DOHH2 (cell line): Measurements from ENCODE around the gene PCDHA4.
"Not testable (repeated sequence)": the region's sequence is repeated elsewhere in the genome, so short reads cannot be mapped to it uniquely, and the experiment has no call there.

ENCODE experiments used
- H3F3A ChIP-seq: fragments of 200-600 bp; sonication (generic), shearing (Covaris generic); 2 replicates; pipeline ENCODE4 v1.6.0; 2016; ENCODE audit warnings: antibody characterized with exemption, mild to moderate bottlenecking; ENCODE audit not compliant: control insufficient read depth, insufficient read depth
- H3K27ac ChIP-seq: fragments of 200-600 bp; sonication (generic); 2 replicates; pipeline ENCODE4 v1.5.1; 2014; ENCODE audit warnings: low read depth, mild to moderate bottlenecking, low read length, moderate library complexity
- H3K27me3 ChIP-seq: fragments of 200-600 bp; sonication (generic); 2 replicates; pipeline ENCODE4 v1.6.1; 2014; ENCODE audit warnings: mild to moderate bottlenecking, low read length, mixed read lengths; ENCODE audit not compliant: control insufficient read depth
- H3K36me3 ChIP-seq: fragments of 200-600 bp; sonication (generic); 2 replicates; pipeline ENCODE4 v1.6.1; 2014; ENCODE audit warnings: mild to moderate bottlenecking, low read length, moderate library complexity, mixed read lengths; ENCODE audit not compliant: control insufficient read depth
- H3K4me1 ChIP-seq: fragments of 200-600 bp; sonication (generic); 2 replicates; pipeline ENCODE4 v1.6.1; 2014; ENCODE audit warnings: mild to moderate bottlenecking, low read length, mixed read lengths; ENCODE audit not compliant: control insufficient read depth
- H3K4me2 ChIP-seq: fragments of 200-600 bp; sonication (generic); 2 replicates; pipeline ENCODE4 v1.6.0; 2014; ENCODE audit warnings: mild to moderate bottlenecking, low read length, moderate library complexity
- H3K4me3 ChIP-seq: fragments of 200-600 bp; sonication (generic); 2 replicates; pipeline ENCODE4 v1.5.1; 2014; ENCODE audit warnings: mild to moderate bottlenecking, low read length, mixed read lengths
- H3K79me2 ChIP-seq: fragments of 200-600 bp; sonication (generic); 2 replicates; pipeline ENCODE4 v1.6.1; 2014; ENCODE audit warnings: mild to moderate bottlenecking, low read length, mixed read lengths; ENCODE audit not compliant: control insufficient read depth
- H3K9me2 ChIP-seq: fragments of 200-600 bp; sonication (generic); replicated peaks from 2 replicates; pipeline ENCODE4 v1.6.1; 2014; ENCODE audit warnings: mild to moderate bottlenecking, low read length, mixed read lengths; ENCODE audit not compliant: control insufficient read depth
- H3K9me3 ChIP-seq: fragments of 200-600 bp; sonication (generic); 2 replicates; pipeline ENCODE4 v1.6.1; 2014; ENCODE audit warnings: antibody characterized with exemption, low read length, mixed read lengths; ENCODE audit not compliant: control insufficient read depth, insufficient read depth
- H4K20me1 ChIP-seq: fragments of 200-600 bp; sonication (generic); 2 replicates; pipeline ENCODE4 v1.6.0; 2014; ENCODE audit warnings: low read depth, mild to moderate bottlenecking, antibody characterized with exemption, low read length, moderate library complexity; ENCODE audit not compliant: control insufficient read depth, insufficient read depth
- EZH2phosphoT487 ChIP-seq: fragments of 200-600 bp; sonication (generic); IDR thresholded peaks from 2 replicates; pipeline ENCODE4 v1.6.1; 2017; ENCODE audit warnings: borderline replicate concordance, mild to moderate bottlenecking, antibody characterized with exemption, low read length, moderate library complexity, mixed read lengths
- TF ChIP-seq, protein P1 (sequence below): fragments of 200-600 bp; sonication (generic); IDR thresholded peaks from one replicate; pipeline ENCODE4 v1.5.1; 2014; ENCODE audit warnings: antibody characterized with exemption, mild to moderate bottlenecking, low read depth, low read length; ENCODE audit not compliant: poor library complexity, severe bottlenecking

PCDHA4 gene

DNA sequence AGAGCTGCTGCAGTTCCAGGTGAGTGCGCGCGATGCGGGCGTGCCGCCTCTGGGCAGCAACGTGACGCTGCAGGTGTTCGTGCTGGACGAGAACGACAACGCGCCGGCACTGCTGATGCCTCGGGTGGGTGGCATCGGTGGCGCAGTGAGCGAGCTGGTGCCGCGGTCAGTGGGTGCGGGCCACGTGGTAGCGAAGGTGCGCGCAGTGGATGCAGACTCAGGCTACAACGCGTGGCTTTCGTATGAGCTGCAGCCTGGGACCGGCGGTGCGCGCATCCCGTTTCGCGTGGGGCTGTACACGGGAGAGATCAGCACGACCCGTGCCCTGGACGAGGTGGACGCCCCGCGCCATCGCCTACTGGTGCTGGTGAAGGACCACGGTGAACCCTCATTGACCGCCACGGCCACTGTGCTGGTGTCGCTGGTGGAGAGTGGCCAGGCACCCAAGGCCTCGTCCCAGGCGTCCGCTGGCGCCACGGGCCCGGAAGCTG, 4.0 kb upstream of the PCDHA4 start:
- Histone ChIP-seq H3K36me3 (no peaks in the 10 kb centered on the region), H3K4me1 (no peaks in the 10 kb centered on the region)

DNA sequence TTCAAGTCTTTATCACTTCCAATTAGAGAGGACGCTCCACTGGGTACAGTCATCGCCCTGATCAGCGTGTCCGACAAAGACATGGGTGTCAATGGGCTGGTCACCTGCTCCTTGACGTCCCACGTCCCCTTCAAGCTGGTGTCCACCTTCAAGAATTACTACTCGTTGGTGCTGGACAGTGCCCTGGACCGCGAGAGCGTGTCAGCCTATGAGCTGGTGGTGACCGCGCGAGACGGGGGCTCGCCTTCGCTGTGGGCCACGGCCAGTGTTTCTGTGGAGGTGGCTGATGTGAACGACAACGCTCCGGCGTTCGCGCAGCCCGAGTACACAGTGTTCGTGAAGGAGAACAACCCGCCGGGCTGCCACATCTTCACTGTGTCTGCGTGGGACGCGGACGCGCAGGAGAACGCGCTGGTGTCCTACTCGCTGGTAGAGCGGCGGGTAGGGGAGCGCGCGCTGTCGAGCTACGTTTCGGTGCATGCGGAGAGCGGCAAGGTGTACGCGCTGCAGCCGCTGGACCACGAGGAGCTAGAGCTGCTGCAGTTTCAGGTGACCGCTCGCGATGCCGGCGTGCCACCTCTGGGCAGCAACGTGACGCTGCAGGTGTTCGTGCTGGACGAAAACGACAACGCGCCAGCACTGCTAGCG, 1.5 kb downstream of the PCDHA4 start:
- not testable (repeated sequence) for H3K9me2 ChIP-seq, H3K4me3 ChIP-seq, H3K4me2 ChIP-seq, H3K27me3 ChIP-seq, H3K79me2 ChIP-seq, H3F3A ChIP-seq, H3K4me1 ChIP-seq, H3K27ac ChIP-seq, H4K20me1 ChIP-seq, H3K36me3 ChIP-seq, H3K9me3 ChIP-seq

More for the DNA sequence above, 4.0 kb upstream of the PCDHA4 start:
- H3K27me3 ChIP-seq = no peaks in the 10 kb centered on the region
- TF ChIP-seq EZH2phosphoT487 = no peak
- TF ChIP-seq, protein P1, sequence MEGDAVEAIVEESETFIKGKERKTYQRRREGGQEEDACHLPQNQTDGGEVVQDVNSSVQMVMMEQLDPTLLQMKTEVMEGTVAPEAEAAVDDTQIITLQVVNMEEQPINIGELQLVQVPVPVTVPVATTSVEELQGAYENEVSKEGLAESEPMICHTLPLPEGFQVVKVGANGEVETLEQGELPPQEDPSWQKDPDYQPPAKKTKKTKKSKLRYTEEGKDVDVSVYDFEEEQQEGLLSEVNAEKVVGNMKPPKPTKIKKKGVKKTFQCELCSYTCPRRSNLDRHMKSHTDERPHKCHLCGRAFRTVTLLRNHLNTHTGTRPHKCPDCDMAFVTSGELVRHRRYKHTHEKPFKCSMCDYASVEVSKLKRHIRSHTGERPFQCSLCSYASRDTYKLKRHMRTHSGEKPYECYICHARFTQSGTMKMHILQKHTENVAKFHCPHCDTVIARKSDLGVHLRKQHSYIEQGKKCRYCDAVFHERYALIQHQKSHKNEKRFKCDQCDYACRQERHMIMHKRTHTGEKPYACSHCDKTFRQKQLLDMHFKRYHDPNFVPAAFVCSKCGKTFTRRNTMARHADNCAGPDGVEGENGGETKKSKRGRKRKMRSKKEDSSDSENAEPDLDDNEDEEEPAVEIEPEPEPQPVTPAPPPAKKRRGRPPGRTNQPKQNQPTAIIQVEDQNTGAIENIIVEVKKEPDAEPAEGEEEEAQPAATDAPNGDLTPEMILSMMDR = no peak
- no peak overlapping the region for H3K4me3 ChIP-seq
- H3K9me3 ChIP-seq = no peaks in the 10 kb centered on the region; the same call in 1 of the 2 replicates
- H3K4me2 ChIP-seq = no peak overlapping the region
- H3K79me2 ChIP-seq = no peaks in the 10 kb centered on the region
- H3K27ac ChIP-seq = no peak overlapping the region
- H3F3A ChIP-seq = no peaks in the 10 kb centered on the region
- H4K20me1 ChIP-seq = no peaks in the 10 kb centered on the region
- H3K9me2 ChIP-seq = no peaks in the 10 kb centered on the region

DNA sequence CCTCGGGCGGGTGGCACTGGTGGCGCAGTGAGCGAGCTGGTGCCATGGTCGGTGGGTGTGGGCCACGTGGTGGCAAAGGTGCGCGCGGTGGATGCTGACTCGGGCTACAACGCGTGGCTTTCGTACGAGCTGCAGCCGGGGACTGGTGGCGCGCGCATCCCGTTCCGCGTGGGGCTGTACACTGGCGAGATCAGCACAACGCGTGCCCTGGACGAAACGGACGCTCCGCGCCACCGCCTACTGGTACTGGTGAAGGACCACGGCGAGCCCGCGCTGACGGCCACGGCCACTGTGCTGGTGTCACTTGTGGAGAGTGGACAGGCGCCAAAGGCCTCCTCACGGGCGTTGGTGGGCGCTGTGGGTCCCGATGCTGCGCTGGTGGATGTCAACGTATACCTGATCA, 2.0 kb downstream of the PCDHA4 start:
- H3K27me3 ChIP-seq = no peaks in the 10 kb centered on the region
- no peak overlapping the region for H3K4me3 ChIP-seq
- H3K4me2 ChIP-seq = no peak overlapping the region
- H3K9me3 ChIP-seq = no peaks in the 10 kb centered on the region
- no peaks in the 10 kb centered on the region for H3K79me2 ChIP-seq
- H4K20me1 ChIP-seq = no peaks in the 10 kb centered on the region
- H3F3A ChIP-seq = no peaks in the 10 kb centered on the region
- H3K27ac ChIP-seq = no peak overlapping the region
- H3K36me3 ChIP-seq = no peaks in the 10 kb centered on the region
- TF ChIP-seq EZH2phosphoT487 = no peak
- no peaks in the 10 kb centered on the region for H3K9me2 ChIP-seq
- H3K4me1 ChIP-seq = no peaks in the 10 kb centered on the region

- Histone ChIP-seq H3K79me2 (no peaks in the 10 kb centered on the region), H3F3A (no peaks in the 10 kb centered on the region), H3K36me3 (no peaks in the 10 kb centered on the region), H3K9me3 (no peaks in the 10 kb centered on the region), H3K4me2 (no peak within 1 kb of the TSS), H3K27me3 (no peaks in the 10 kb centered on the region; the same call in 1 of the 2 replicates), H3K9me2 (no peaks in the 10 kb centered on the region), H4K20me1 (no peaks in the 10 kb centered on the region), H3K4me3 (no peak within 1 kb of the TSS), H3K4me1 (no peaks in the 10 kb centered on the region), H3K27ac (no peak within 1 kb of the TSS)
- TF ChIP-seq, protein P1 = peak; percentile 67
- TF ChIP-seq EZH2phosphoT487 = no peak
Measured at GRCh38 chr5:140821375-140822280, 14.8 kb downstream of the PCDHA4 start, which contains the start of gene PCDHA5. TSS of gene PCDHA5 (plus strand) at chr5:140821613.
